Fibroblast of upper back skin (primary cell): Measurements from ENCODE around the gene FANCI.

ENCODE experiments used
- DNase-seq: peaks from one replicate; pipeline ENCODE4 v3.0.0-alpha.2; 2013

The FANCI gene

GRCh38 chr15:89363770-89364169 is 120.0 kb downstream of the FANCI start:
- no peak for DNase-seq

DNA sequence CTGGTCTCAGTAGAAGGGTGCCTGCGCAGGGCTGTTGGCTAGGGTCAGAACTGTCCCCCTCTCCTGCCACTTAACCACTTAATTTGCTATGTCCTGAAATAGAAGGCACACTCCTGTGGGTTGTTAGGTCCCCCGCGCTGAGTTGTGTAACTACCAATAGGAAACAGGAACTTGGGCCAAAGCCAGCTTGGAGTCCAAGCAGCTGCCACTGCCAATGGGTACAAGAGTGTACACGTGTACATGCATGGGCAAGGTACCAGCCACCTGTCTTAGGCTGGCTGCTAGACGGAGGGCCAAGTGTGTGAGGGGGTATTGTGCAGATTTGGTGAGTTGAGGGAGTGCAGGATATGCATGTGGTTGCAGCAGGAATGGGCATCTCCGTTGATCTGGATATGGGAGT is 120.6 kb downstream of the FANCI start:
- DNase-seq = no peak

- DNase-seq = no peak
These were observed 121.1 kb downstream of the FANCI start for GRCh38 chr15:89364741-89365450.

DNA sequence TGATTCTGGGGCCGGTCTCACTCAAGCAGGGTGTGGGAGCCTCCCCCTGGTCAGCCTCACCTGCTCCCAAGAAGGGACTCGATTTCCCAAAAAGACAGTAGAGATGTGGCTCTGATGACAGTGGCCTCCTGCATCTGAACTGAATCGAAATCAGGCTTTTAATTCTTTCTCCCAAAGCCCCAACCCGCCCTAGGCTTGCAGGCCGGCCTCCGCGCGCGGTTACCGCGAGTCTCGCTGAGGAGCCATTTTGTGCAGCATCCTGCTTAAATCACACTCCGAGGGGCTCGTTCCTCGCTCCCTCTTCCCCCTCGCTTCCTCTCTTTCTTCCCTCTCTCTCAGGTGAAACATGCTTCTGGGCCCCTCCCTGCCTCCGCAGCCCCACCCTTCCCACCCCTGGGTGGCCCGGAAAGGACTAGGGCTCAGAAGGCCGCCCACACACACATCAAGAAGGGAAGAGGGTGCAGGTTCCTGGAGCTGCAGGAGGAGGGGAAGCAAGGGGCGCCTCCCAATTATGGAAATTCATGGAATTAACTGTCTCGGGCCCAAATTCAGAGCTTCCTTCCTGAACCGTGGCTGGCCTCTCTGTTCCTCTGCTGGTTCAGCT is 121.8 kb downstream of the FANCI start:
- DNase-seq = no peak
